Fibroblast of pulmonary artery (primary cell): ENCODE data around the gene REST.
"Not testable (repeated sequence)": the region's sequence is repeated elsewhere in the genome, so short reads cannot be mapped to it uniquely, and the experiment has no call there.

Source experiments
- DNase-seq: peaks from one replicate; pipeline ENCODE4 v3.0.0-alpha.2; 2010; ENCODE audit warnings: low read depth
- H3K4me3 ChIP-seq: replicated peaks from 2 replicates; pipeline ENCODE4 v1.5.1; 2011; ENCODE audit warnings: low read depth, mild to moderate bottlenecking, control low read depth, low read length, moderate library complexity
- CTCF ChIP-seq: IDR thresholded peaks from 2 replicates; pipeline ENCODE4 v1.5.1; 2011; ENCODE audit warnings: mild to moderate bottlenecking, control low read depth, low read length, inconsistent platforms; ENCODE audit errors: missing control alignments

The REST gene

GRCh38 chr4:56937262-56937661, 29.6 kb downstream of the REST start:
- H3K4me3 ChIP-seq: no peak overlapping the region
- no peak for TF ChIP-seq CTCF
- peak; percentile 83 for DNase-seq

GRCh38 chr4:56939826-56940225, 32.1 kb downstream of the REST start:
- not testable (repeated sequence) for H3K4me3 ChIP-seq, DNase-seq

- no peak for DNase-seq
- H3K4me3 ChIP-seq: no peak overlapping the region
- TF ChIP-seq CTCF: no peak
These were observed 32.7 kb downstream of the REST start for GRCh38 chr4:56940403-56940802.

GRCh38 chr4:56940971-56941370, 33.3 kb downstream of the REST start:
- no peak overlapping the region for H3K4me3 ChIP-seq
- no peak for TF ChIP-seq CTCF
- DNase-seq: no peak

- no peak for DNase-seq
- no peak overlapping the region for H3K4me3 ChIP-seq
- no peak for TF ChIP-seq CTCF
These were observed 33.7 kb downstream of the REST start for GRCh38 chr4:56941403-56941802.

GRCh38 chr4:56953680-56954520, 46.2 kb downstream of the REST start:
- DNase-seq: no peak
- H3K4me3 ChIP-seq: no peak overlapping the region
- TF ChIP-seq CTCF: no peak

- DNase-seq: peak; percentile 99
- H3K4me3 ChIP-seq: peak overlapping the region; percentile 35
- no peak for TF ChIP-seq CTCF
These were observed 50.4 kb downstream of the REST start for GRCh38 chr4:56958111-56958517.
